GM18517 (cell line): ENCODE data around the gene SEMA6C.
"Not testable (repeated sequence)": the region's sequence is repeated elsewhere in the genome, so short reads cannot be mapped to it uniquely, and the experiment has no call there.

Source experiments
- ATAC-seq: cut with Tn5 transposase; IDR thresholded peaks from one replicate; pipeline ENCODE4 v1.9.1; 2021; ENCODE audit warnings: mild to moderate bottlenecking, moderate library complexity; ENCODE audit not compliant: unreplicated experiment

Gene SEMA6C

GRCh38 chr1:151146412-151147131, at the start of gene SEMA6C:
SEMA6C (minus strand) TSS chr1:151146631; CDS start chr1:151142621, 4,010 bp downstream.
- ATAC-seq: peak; percentile 97

- not testable (repeated sequence) for ATAC-seq
These were observed 48.6 kb upstream of the SEMA6C start for GRCh38 chr1:151194894-151195594.

GRCh38 chr1:151193856-151194255, 47.4 kb upstream of the SEMA6C start:
- no peak for ATAC-seq

- ATAC-seq: no peak
These were observed 46.9 kb upstream of the SEMA6C start for GRCh38 chr1:151193304-151193703.

- no peak for ATAC-seq
These were observed 45.6 kb upstream of the SEMA6C start for GRCh38 chr1:151192047-151192446.

GRCh38 chr1:151189637-151190445, 43.4 kb upstream of the SEMA6C start, which contains the start of gene VPS72:
VPS72 (minus strand) TSS chr1:151190197; CDS start chr1:151190121, 76 bp downstream.
- peak; percentile 87 for ATAC-seq

GRCh38 chr1:151188667-151189066, 42.2 kb upstream of the SEMA6C start:
- ATAC-seq: not testable (repeated sequence)

- no peak for ATAC-seq
These were observed 40.8 kb upstream of the SEMA6C start for GRCh38 chr1:151187205-151187604.

GRCh38 chr1:151184211-151184610, 37.8 kb upstream of the SEMA6C start:
- no peak for ATAC-seq

GRCh38 chr1:151176514-151177045, 30.1 kb upstream of the SEMA6C start:
- no peak for ATAC-seq

GRCh38 chr1:151175863-151176262, 29.4 kb upstream of the SEMA6C start, which contains the start of gene TMOD4:
TMOD4 (minus strand) TSS chr1:151175981; CDS start chr1:151174875, 1,106 bp downstream.
- no peak for ATAC-seq

- ATAC-seq: no peak
These were observed 28.8 kb upstream of the SEMA6C start for GRCh38 chr1:151175041-151175741.

- no peak for ATAC-seq
These were observed 24.8 kb upstream of the SEMA6C start for GRCh38 chr1:151171190-151171589.

- ATAC-seq: no peak
These were observed 20.7 kb upstream of the SEMA6C start for GRCh38 chr1:151167116-151167515.

- ATAC-seq: no peak
These were observed 20.1 kb upstream of the SEMA6C start for GRCh38 chr1:151166505-151166956.

GRCh38 chr1:151165738-151166504, 19.5 kb upstream of the SEMA6C start, which contains the start of the genes LYSMD1 and SCNM1:
LYSMD1 (minus strand) TSS chr1:151165902; CDS start chr1:151165258, 644 bp downstream.
SCNM1 (plus strand) TSS chr1:151166144; CDS start chr1:151166153, 9 bp downstream.
- ATAC-seq: peak; percentile 72

GRCh38 chr1:151165281-151165737, 18.9 kb upstream of the SEMA6C start:
- ATAC-seq: no peak

- ATAC-seq: no peak
These were observed 18.4 kb upstream of the SEMA6C start for GRCh38 chr1:151164732-151165280.

- no peak for ATAC-seq
These were observed 12.9 kb upstream of the SEMA6C start for GRCh38 chr1:151159373-151159772.
